IMR-90 (cell line): ENCODE data around the gene CTBP2. TPM values are rescaled to one million over a fixed set of nuclear protein-coding genes. Genes with fewer than 3 reads are reported as not detected.

ENCODE experiments used
- ATAC-seq: fragments of 200-7000 bp; cut with Tn5 transposase; 2 replicates; pipeline ENCODE4 v1.9.1; 2020; ENCODE audit warnings: low read depth, mild to moderate bottlenecking, moderate library complexity
- BruUV-seq: library from RNA; stranded (reverse); fragments of 400-500 nt; replicated peaks from 2 replicates; lab custom pipeline; 2021; lab: Mats Ljungman, UMichigan
- CTCF ChIA-PET: fragments of 300-600 bp; formaldehyde crosslinking; extraction: SDS; loops from one replicate; lab custom pipeline; 2021; ENCODE audit warnings: antibody characterized with exemption; lab: Yijun Ruan, JAX
- POLR2A ChIA-PET: fragments of 300-600 bp; sonication (Branson Sonifier 250); formaldehyde crosslinking; loops from one replicate; lab custom pipeline; 2022; ENCODE audit warnings: antibody characterized with exemption; ENCODE audit not compliant: unreplicated experiment; lab: Charles Lee
- DNase-seq: peaks from one replicate; pipeline ENCODE4 v3.0.0; 2013
- H2AFZ ChIP-seq: replicated peaks from 2 replicates; pipeline ENCODE3; 2013; ENCODE audit warnings: low read length, mild to moderate bottlenecking; ENCODE audit not compliant: poor library complexity
- H2AK5ac ChIP-seq: 2 replicates; pipeline ENCODE4 v1.6.1; 2013; ENCODE audit warnings: low read depth, low read length, inconsistent platforms
- H2AK9ac ChIP-seq: replicated peaks from 2 replicates; pipeline ENCODE3; 2013; ENCODE audit warnings: mild to moderate bottlenecking, low read depth, low read length, moderate library complexity; ENCODE audit not compliant: poor library complexity
- H2BK120ac ChIP-seq: 2 replicates; pipeline ENCODE4 v1.6.1; 2013; ENCODE audit warnings: low read depth, low read length, inconsistent platforms
- H2BK15ac ChIP-seq: 3 replicates; pipeline ENCODE4 v1.6.1; 2013; ENCODE audit warnings: low read depth, low read length, inconsistent platforms
- H2BK20ac ChIP-seq: 2 replicates; pipeline ENCODE4 v1.6.1; 2013; ENCODE audit warnings: low read depth, mild to moderate bottlenecking, inconsistent platforms, low read length, moderate library complexity
- H2BK5ac ChIP-seq: 2 replicates; pipeline ENCODE4 v1.6.1; 2013; ENCODE audit warnings: mild to moderate bottlenecking, low read depth, low read length, inconsistent platforms; ENCODE audit not compliant: poor library complexity, severe bottlenecking
- H3K14ac ChIP-seq: replicated peaks from 2 replicates; pipeline ENCODE4 v1.6.1; 2013; ENCODE audit warnings: low read depth, low read length, inconsistent platforms
- H3K18ac ChIP-seq: 2 replicates; pipeline ENCODE4 v1.6.1; 2013; ENCODE audit warnings: low read depth, low read length, control low read depth
- H3K23ac ChIP-seq: 2 replicates; pipeline ENCODE4 v1.6.1; 2013; ENCODE audit warnings: low read depth, low read length, inconsistent platforms
- H3K27ac ChIP-seq: 2 replicates; pipeline ENCODE4 v1.5.1; 2013; ENCODE audit warnings: mild to moderate bottlenecking, control low read depth, low read length; ENCODE audit not compliant: insufficient read depth
- H3K27me3 ChIP-seq: 2 replicates; pipeline ENCODE4 v1.6.1; 2013; ENCODE audit warnings: low read length; ENCODE audit not compliant: control insufficient read depth, insufficient read depth
- H3K36me3 ChIP-seq: 2 replicates; pipeline ENCODE4 v1.6.1; 2013; ENCODE audit warnings: low read length, mixed read lengths; ENCODE audit not compliant: control insufficient read depth, insufficient read depth
- H3K4ac ChIP-seq: 2 replicates; pipeline ENCODE4 v1.6.1; 2013; ENCODE audit warnings: low read depth, low read length, inconsistent platforms
- H3K4me1 ChIP-seq: 2 replicates; pipeline ENCODE4 v1.6.1; 2013; ENCODE audit warnings: low read length, mixed read lengths; ENCODE audit not compliant: control insufficient read depth, insufficient read depth
- H3K4me2 ChIP-seq: 2 replicates; pipeline ENCODE4 v1.6.1; 2013; ENCODE audit warnings: low read depth, mild to moderate bottlenecking, control low read depth, low read length, moderate library complexity
- H3K4me3 ChIP-seq: 2 replicates; pipeline ENCODE4 v1.5.1; 2013; ENCODE audit warnings: low read depth, mild to moderate bottlenecking, control low read depth, low read length, moderate library complexity; ENCODE audit not compliant: insufficient read depth
- H3K56ac ChIP-seq: 2 replicates; pipeline ENCODE4 v1.6.1; 2013; ENCODE audit warnings: low read length, inconsistent platforms; ENCODE audit not compliant: insufficient read depth; ENCODE audit errors: extremely low read depth
- H3K79me1 ChIP-seq, 2 experiments: 2 replicates each; pipeline ENCODE4 v1.6.1; 2013; ENCODE audit warnings: low read length in 2 of 2, inconsistent platforms in 1 of 2, low read depth in 1 of 2
- H3K9ac ChIP-seq: 2 replicates; pipeline ENCODE4 v1.6.1; 2013; ENCODE audit warnings: low read depth, low read length, control low read depth
- H3K9me1 ChIP-seq: 2 replicates; pipeline ENCODE4 v1.6.1; 2013; ENCODE audit warnings: low read length, inconsistent platforms; ENCODE audit not compliant: insufficient read depth
- H3K9me3 ChIP-seq: 2 replicates; pipeline ENCODE4 v1.6.1; 2013; ENCODE audit warnings: low read length; ENCODE audit not compliant: control insufficient read depth, insufficient read depth
- H4K20me1 ChIP-seq: 2 replicates; pipeline ENCODE4 v1.6.1; 2013; ENCODE audit warnings: low read length, inconsistent platforms; ENCODE audit not compliant: insufficient read depth
- H4K5ac ChIP-seq: 2 replicates; pipeline ENCODE4 v1.6.1; 2013; ENCODE audit warnings: mild to moderate bottlenecking, low read depth, low read length, control low read depth
- H4K8ac ChIP-seq, 2 experiments: 2 replicates each; pipeline ENCODE4 v1.6.1; 2013; ENCODE audit warnings: low read depth in 2 of 2, low read length in 2 of 2, control low read depth in 1 of 2, inconsistent platforms in 1 of 2
- H4K91ac ChIP-seq: 2 replicates; pipeline ENCODE4 v1.6.1; 2013; ENCODE audit warnings: low read depth, low read length, inconsistent platforms; ENCODE audit not compliant: insufficient read depth
- MAZ ChIP-seq: IDR thresholded peaks from 2 replicates; pipeline ENCODE4 v1.6.1; 2012; ENCODE audit warnings: low read depth, mild to moderate bottlenecking, low read length, improper control_type of control experiment, moderate library complexity, borderline replicate concordance
- WGBS, 2 experiments: methylation state at CpG; one replicate each; pipeline versions ENCODE4 v1.1.5 to v1.1.7; 2013; ENCODE audit warnings: missing lambda C conversion rate in 2 of 2; ENCODE audit not compliant: insufficient read length in 1 of 2; ENCODE audit errors: extremely low coverage in 2 of 2; 5-methylcytosine and 5-hydroxymethylcytosine counted together
- dilution Hi-C: fragments of 300-500 bp; cut with HindIII; formaldehyde crosslinking; loops from one replicate; pipeline ENCODE4 v1.14.3; 2018; ENCODE audit warnings: low sequenced_read_pairs; ENCODE audit not compliant: unreplicated experiment
- in situ Hi-C: fragments of 300-500 bp; cut with MboI; formaldehyde crosslinking; loops from 3 replicates; pipeline ENCODE4 v1.14.3; 2019; ENCODE audit warnings: low sequenced_read_pairs, inconsistent platforms, mixed read lengths
- intact Hi-C: fragments of 100-400 bp; cut with micrococcal nuclease; formaldehyde crosslinking; loops from 2 replicates; pipeline ENCODE4 v1.10.0; 2022
- polyA plus RNA-seq, 3 experiments: library from polyadenylated mRNA; depleted of rRNA; stranded (reverse); fragments of >200 nt; gene quantifications; 2 replicates each; pipeline ENCODE4 v1.2.3, GENCODE V29; 2012; ENCODE audit warnings: low replicate concordance in 1 of 3
- total RNA-seq: library from RNA; depleted of rRNA; stranded (reverse); fragments of >200 nt; gene quantifications from 2 replicates; pipeline ENCODE4 v1.2.3, GENCODE V29; 2012

The CTBP2 gene
- total and polyA plus RNA-seq, 2 of the 4 experiments (the other 2 are of a cell fraction): 81.0 to 86.6 TPM

DNA sequence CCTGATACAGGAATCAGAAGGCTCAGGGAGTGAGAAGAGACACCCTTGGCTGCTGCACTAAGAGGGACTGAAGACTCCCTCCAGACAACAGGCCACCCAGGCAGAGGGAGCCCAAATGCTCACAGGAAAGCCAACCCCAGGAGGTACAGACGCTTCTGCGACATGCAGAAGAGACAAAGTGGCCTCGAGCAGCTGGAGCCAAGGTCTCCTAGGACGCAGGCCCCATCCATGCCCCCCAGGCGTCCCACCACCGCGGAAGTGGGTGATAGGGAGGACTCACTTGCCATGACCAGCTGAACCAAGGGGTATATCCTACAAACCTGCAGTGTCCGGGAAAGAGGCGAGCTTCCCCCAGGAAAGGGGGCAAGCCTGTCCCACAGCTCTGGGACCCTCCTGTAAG lies 56.9 kb downstream of the CTBP2 start:
- Histone ChIP-seq H3K18ac (no peak overlapping the region), H2BK20ac (no peak overlapping the region), H2AK9ac (no peak overlapping the region), H3K9ac (no peak overlapping the region), H2AFZ (no peak overlapping the region), H2BK120ac (no peak overlapping the region), H3K27me3 (no peaks in the 10 kb centered on the region), H3K4me1 (peaks cover 12% of the 10 kb centered on the region), H3K4me2 (no peak overlapping the region), H3K36me3 (peaks cover 26% of the 10 kb centered on the region), H3K79me1 (peaks cover 57 to 94% of the 10 kb centered on the region in 2 experiments), H3K14ac (no peak overlapping the region), H3K4ac (no peak overlapping the region; the same call in 1 of the 2 replicates), H4K8ac (no peak overlapping the region), H3K27ac (no peak overlapping the region), H3K9me3 (peaks cover 3% of the 10 kb centered on the region; the same call in 1 of the 2 replicates), H3K23ac (no peak overlapping the region), H2BK15ac (no peak overlapping the region), H4K5ac (no peak overlapping the region), H2BK5ac (no peak overlapping the region), H2AK5ac (no peak overlapping the region), H3K56ac (no peak overlapping the region), H3K4me3 (no peak overlapping the region), H3K9me1 (peaks cover 44% of the 10 kb centered on the region), H4K91ac (no peak overlapping the region), H4K20me1 (peaks cover 77% of the 10 kb centered on the region)
- intact Hi-C loops (loop anchor here (5.0 kb wide), 1 partner anchor 44 kb away; no protein-coding TSS in a partner anchor), dilution Hi-C loops (no loop called here), in situ Hi-C loops (no loop called here)
- DNase-seq (no peak), ATAC-seq (no peak)
- ChIA-PET POLR2A (no interaction called here), CTCF (no interaction called here)
- WGBS, 2 experiments: 74% methylated on average over 6 of the region's 9 CpGs; no CpG with 5 or more reads in 1 of the 2 experiments
- BruUV-seq: no TSS peak
- TF ChIP-seq MAZ: no peak
